IPS-20b (cell line): ENCODE results near the gene TPCN2.

Experiments used
- H3K27ac ChIP-seq: one replicate; pipeline ENCODE4 v1.5.1; 2013; ENCODE audit warnings: low read length
- H3K27me3 ChIP-seq: 2 replicates; pipeline ENCODE4 v1.6.1; 2013; ENCODE audit warnings: mild to moderate bottlenecking, low read length, inconsistent platforms; ENCODE audit not compliant: insufficient read depth
- H3K36me3 ChIP-seq: 2 replicates; pipeline ENCODE4 v1.6.1; 2013; ENCODE audit warnings: low read depth, mild to moderate bottlenecking, inconsistent platforms, low read length, moderate library complexity; ENCODE audit not compliant: insufficient read depth
- H3K4me1 ChIP-seq: 2 replicates; pipeline ENCODE4 v1.6.1; 2013; ENCODE audit warnings: mild to moderate bottlenecking, control low read depth, inconsistent platforms, low read length, moderate library complexity; ENCODE audit not compliant: insufficient read depth
- H3K4me3 ChIP-seq: 2 replicates; pipeline ENCODE4 v1.5.1; 2013; ENCODE audit warnings: mild to moderate bottlenecking, low read length, inconsistent platforms
- H3K9ac ChIP-seq: 2 replicates; pipeline ENCODE4 v1.6.1; 2013; ENCODE audit warnings: low read depth, mild to moderate bottlenecking, inconsistent platforms, low read length, moderate library complexity
- H3K9me3 ChIP-seq: 2 replicates; pipeline ENCODE4 v1.6.1; 2013; ENCODE audit warnings: mild to moderate bottlenecking, low read depth, low read length, inconsistent platforms; ENCODE audit not compliant: insufficient read depth

TPCN2 gene

DNA sequence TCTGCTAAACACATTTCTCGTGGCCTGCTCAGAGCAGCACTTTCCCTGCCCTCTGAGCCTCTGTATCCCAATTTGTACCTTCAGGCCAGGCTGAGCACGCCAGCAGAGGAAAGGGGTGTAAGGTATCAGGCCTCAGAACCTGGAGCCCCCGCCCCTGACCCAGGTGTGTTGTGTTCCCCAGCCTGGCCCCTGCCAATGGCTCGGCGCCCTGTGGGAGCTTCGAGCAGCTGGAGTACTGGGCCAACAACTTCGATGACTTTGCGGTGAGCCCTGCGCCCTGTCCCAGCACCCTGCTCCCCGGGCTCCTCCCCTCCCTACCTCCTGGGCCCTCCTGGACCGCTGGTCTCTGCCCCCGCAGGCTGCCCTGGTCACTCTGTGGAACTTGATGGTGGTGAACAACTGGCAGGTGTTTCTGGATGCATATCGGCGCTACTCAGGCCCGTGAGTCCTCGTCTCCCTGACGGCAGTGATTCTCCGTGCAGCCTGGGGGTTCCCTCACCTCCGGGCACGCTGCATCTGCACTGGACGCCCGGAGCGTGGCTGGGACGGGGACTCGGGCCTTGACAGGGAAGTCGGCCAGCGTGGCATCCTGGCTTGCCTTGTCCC lies 36.9 kb downstream of the TPCN2 start:
- Histone ChIP-seq H3K4me1 (no peaks in the 10 kb centered on the region; the same call in 1 of the 2 replicates), H3K27ac (no peak overlapping the region), H3K9me3 (no peaks in the 10 kb centered on the region), H3K9ac (no peak overlapping the region), H3K27me3 (no peaks in the 10 kb centered on the region), H3K4me3 (no peak overlapping the region), H3K36me3 (peaks cover 27% of the 10 kb centered on the region)

DNA sequence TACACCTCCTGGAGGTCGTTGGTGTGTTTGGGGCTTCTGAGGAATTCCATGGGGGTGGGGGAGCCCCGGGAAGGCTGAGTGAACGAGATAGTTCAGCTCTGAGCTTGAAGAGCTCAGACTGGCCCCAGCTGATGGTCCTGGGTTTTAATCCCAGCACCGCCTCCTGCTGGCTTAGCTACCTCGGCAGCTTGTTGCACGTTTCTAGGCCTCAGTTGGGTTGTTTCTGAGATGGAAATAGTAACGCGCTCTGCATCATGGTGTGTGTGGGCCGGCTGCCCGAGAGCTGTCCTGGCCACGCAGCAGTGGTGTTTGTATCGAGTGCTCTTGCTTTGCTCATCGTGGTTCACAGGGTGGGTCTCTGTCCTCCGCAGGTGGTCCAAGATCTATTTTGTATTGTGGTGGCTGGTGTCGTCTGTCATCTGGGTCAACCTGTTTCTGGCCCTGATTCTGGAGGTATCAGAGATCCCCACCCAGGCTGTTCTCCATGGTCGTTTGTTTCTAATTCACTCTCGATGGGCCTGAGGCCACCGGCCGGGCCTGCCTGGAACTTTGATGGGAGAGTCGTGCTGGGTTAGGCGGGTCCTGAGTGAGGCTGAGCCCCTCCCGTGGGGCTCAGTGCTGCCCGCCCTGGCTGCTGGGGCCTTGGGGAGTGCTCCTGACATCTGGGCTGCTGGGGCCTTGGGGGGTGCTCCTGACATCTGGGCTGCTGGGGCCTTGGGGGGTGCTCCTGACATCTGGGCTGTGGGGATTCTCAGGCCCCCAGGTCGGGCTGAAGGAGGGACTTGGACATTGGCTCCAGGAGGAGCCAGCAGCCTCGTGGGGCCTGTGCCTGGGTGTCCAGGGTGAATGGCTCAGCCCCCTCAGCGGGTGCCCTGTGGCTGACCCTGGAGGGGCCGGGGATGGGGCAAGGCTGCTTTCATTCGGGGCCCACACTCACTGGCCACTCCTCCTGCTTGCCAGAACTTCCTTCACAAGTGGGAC lies 37.7 kb downstream of the TPCN2 start:
- Histone ChIP-seq H3K36me3 (peaks cover 27% of the 10 kb centered on the region), H3K4me3 (no peak overlapping the region), H3K27ac (no peak overlapping the region), H3K9ac (no peak overlapping the region), H3K9me3 (no peaks in the 10 kb centered on the region), H3K4me1 (no peaks in the 10 kb centered on the region; the same call in 1 of the 2 replicates), H3K27me3 (no peaks in the 10 kb centered on the region)

DNA sequence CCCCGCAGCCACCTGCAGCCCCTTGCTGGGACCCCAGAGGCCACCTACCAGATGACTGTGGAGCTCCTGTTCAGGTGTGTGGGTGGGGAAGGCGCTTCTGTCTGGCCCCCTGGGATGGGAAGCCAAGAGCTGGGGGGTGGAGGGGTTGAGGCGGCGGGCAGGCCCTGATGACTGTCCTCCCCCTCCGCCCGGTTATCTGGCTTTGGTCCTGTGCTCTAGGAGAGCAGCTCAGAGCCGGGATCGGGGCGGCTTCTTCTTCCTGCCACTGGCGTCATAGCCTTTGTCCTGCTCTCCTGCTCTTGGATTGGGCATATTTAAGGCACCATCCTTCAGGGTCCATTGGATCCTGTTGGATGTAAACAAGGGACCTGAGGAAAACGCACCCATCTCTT lies 38.4 kb downstream of the TPCN2 start:
- H3K4me3 ChIP-seq, result no peak overlapping the region
- no peaks in the 10 kb centered on the region for H3K9me3 ChIP-seq
- no peak overlapping the region for H3K27ac ChIP-seq
- H3K4me1 ChIP-seq, result no peaks in the 10 kb centered on the region; the same call in 1 of the 2 replicates
- H3K36me3 ChIP-seq, result peaks cover 24% of the 10 kb centered on the region
- no peak overlapping the region for H3K9ac ChIP-seq
- H3K27me3 ChIP-seq, result no peaks in the 10 kb centered on the region

DNA sequence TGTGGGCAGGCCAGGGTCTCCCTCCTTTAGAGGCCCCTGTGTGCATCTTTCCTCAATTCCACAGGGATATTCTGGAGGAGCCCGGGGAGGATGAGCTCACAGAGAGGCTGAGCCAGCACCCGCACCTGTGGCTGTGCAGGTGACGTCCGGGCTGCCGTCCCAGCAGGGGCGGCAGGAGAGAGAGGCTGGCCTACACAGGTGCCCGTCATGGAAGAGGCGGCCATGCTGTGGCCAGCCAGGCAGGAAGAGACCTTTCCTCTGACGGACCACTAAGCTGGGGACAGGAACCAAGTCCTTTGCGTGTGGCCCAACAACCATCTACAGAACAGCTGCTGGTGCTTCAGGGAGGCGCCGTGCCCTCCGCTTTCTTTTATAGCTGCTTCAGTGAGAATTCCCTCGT lies 39.1 kb downstream of the TPCN2 start:
- Histone ChIP-seq H3K36me3 (peaks cover 23% of the 10 kb centered on the region), H3K9ac (no peak overlapping the region), H3K27me3 (no peaks in the 10 kb centered on the region), H3K9me3 (no peaks in the 10 kb centered on the region), H3K4me1 (no peaks in the 10 kb centered on the region; the same call in 1 of the 2 replicates), H3K4me3 (no peak overlapping the region), H3K27ac (no peak overlapping the region)

DNA sequence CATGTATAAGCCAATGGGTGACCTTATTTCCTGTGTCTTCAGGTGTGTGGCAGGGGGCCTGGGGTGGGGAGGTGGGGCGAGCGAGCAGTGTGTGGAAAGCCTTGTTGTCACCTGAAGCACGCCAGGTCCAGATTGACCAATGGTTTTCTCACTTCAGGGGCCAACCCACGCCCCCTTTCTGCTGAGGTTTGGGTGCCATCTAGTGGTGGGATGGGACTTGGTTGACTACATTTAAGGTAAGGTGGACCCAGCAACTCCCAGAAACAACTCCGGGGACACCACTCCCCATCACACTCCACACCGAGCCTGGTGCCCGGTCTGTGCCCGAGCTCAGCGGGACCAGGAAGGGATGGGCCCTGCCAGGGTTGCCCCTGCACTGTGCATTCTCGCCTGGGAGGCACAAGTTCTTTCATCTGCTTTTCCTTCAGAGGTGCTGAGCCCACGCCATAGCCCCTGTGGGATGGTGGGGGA lies 40.0 kb downstream of the TPCN2 start:
- Histone ChIP-seq H3K27me3 (no peaks in the 10 kb centered on the region), H3K36me3 (peaks cover 28% of the 10 kb centered on the region), H3K4me1 (no peaks in the 10 kb centered on the region; the same call in 1 of the 2 replicates), H3K9me3 (no peaks in the 10 kb centered on the region), H3K9ac (no peak overlapping the region), H3K4me3 (no peak overlapping the region), H3K27ac (no peak overlapping the region)

DNA sequence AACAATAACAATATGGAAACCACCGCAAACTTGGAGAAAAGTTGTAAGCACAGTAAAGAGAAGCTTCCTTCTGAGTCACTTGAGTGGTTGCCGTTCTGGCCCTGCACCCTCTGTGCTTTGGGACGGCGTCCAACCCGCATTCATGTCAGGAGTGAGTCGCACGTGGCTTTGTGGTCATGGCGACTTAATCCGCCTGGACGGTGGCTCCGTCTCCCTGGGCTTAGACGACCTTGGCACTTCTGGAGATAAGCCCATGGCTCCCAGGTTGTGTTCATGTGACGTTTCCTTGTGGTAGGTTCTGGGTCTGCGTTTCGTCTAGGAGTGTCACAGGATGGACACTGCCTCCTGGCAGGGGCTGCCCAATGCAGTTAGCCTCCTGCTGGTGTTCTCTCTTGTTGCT lies 40.5 kb downstream of the TPCN2 start:
- no peak overlapping the region for H3K4me3 ChIP-seq
- peaks cover 28% of the 10 kb centered on the region for H3K36me3 ChIP-seq
- H3K9me3 ChIP-seq, result no peaks in the 10 kb centered on the region
- no peaks in the 10 kb centered on the region for H3K27me3 ChIP-seq
- no peak overlapping the region for H3K9ac ChIP-seq
- H3K4me1 ChIP-seq, result no peaks in the 10 kb centered on the region; the same call in 1 of the 2 replicates
- no peak overlapping the region for H3K27ac ChIP-seq

DNA sequence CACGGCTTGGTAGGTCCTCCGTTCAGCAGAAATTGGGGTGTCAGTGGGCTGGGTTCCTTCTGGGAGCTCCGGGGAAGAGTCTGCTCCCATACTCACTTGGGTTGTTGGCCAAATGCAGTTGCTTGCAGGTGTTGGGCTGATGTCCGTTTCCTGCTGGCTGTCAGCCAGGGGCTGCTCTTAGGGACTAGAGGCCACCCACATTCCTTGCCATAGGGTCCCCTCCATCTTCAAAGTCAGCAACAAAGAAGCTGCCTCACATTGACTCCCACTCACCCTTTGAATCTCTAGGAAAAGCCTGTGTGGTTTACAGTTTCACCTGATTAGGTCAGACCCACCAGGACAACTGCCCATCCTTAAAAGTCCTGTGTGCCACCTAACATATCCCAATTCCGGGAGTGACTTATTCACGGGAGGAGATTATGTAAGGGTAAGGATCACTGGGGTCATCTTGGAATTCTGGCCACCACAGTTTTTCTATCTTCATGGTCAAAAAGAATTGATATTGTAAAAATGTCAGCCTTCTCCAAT lies 43.0 kb downstream of the TPCN2 start:
- Histone ChIP-seq H3K9me3 (no peaks in the 10 kb centered on the region), H3K4me3 (no peak overlapping the region), H3K27ac (no peak overlapping the region), H3K36me3 (peaks cover 28% of the 10 kb centered on the region), H3K27me3 (no peaks in the 10 kb centered on the region), H3K9ac (no peak overlapping the region), H3K4me1 (no peaks in the 10 kb centered on the region; the same call in 1 of the 2 replicates)

DNA sequence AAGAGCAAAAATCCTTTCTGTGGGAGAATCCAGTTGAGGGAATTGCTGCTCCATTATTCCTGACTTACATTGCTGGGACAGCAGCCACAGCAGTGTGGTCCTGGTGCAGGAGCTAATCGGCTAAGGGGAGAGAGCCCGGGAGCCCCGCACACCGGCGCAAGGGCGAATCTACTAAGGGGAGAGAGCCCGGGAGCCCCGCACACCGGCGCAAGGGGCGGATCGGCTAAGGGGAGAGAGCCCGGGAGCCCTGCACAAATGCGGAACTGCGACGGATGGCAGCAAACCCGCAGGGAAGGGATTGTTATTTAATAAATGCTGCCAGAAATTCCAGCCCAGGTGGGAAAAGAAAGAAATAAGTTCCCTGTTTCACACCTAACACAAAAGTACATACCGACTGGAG lies 43.5 kb downstream of the TPCN2 start:
- no peaks in the 10 kb centered on the region; the same call in 1 of the 2 replicates for H3K4me1 ChIP-seq
- H3K9me3 ChIP-seq, result no peaks in the 10 kb centered on the region
- no peak overlapping the region for H3K27ac ChIP-seq
- no peak overlapping the region for H3K4me3 ChIP-seq
- peaks cover 28% of the 10 kb centered on the region for H3K36me3 ChIP-seq
- no peaks in the 10 kb centered on the region for H3K27me3 ChIP-seq
- H3K9ac ChIP-seq, result no peak overlapping the region

DNA sequence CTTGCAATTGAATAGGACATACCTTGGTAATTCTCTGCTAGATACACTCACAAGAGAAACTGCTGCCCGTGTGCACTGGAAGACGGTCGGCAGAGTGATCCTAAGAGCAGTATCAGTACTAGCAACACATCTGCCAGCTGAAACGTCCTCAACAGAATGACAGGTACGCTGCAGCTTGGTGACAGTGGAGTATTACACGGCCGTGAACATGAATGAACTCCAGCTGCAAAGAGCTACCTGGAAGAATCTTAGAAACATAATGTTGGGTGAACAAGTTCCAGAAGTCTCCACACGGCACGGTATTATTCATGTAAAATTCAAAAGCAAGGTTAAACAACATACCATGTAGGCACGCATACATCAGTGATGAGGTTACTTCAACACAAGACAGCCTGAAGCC lies 44.4 kb downstream of the TPCN2 start:
- Histone ChIP-seq H3K9ac (no peak overlapping the region), H3K36me3 (peaks cover 26% of the 10 kb centered on the region), H3K4me1 (no peaks in the 10 kb centered on the region; the same call in 1 of the 2 replicates), H3K4me3 (no peak overlapping the region), H3K27me3 (no peaks in the 10 kb centered on the region), H3K9me3 (no peaks in the 10 kb centered on the region), H3K27ac (no peak overlapping the region)

DNA sequence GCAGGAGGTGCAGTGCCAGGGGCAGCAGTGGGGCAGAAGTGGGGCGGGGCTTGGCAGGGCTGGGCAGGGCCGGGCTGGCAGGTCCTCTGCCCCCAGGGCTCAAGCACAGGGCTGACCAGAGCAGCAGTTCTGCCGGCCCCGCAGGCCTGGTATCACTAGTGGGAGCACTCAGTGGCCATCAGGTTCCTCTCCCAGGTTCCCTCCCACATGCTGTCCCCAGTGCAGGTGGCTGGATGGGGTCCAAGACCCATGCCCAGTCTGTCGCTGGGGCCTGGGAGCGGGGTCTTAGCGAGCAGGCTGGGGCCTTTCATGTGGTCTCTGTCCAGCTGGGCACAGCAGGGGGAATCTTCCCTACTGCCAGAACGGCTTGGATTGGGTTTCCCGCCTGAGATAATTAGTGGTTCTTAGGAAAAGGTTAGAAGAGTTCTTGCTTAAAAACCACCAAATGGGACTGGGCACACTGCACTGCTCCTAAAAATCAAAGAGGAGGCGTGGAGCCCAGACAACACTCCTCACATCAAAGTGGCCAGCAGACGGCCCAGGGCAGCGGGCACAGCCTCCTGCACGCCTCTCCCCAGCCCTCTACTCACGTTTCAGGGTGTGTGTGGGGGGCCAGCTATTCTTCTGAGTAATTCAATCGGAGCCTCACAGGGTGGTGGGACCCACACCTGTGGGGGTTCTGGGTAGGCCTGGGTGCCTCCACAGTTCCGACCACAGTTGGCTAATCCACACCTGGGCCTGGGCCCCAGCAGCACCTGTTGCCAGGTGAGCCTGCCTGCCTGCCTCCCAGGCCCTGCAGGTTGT lies 45.6 kb downstream of the TPCN2 start:
- no peaks in the 10 kb centered on the region for H3K9me3 ChIP-seq
- no peak overlapping the region for H3K27ac ChIP-seq
- no peaks in the 10 kb centered on the region for H3K27me3 ChIP-seq
- H3K36me3 ChIP-seq, result peaks cover 17% of the 10 kb centered on the region
- no peak overlapping the region for H3K4me3 ChIP-seq
- H3K9ac ChIP-seq, result no peak overlapping the region
- H3K4me1 ChIP-seq, result no peaks in the 10 kb centered on the region

DNA sequence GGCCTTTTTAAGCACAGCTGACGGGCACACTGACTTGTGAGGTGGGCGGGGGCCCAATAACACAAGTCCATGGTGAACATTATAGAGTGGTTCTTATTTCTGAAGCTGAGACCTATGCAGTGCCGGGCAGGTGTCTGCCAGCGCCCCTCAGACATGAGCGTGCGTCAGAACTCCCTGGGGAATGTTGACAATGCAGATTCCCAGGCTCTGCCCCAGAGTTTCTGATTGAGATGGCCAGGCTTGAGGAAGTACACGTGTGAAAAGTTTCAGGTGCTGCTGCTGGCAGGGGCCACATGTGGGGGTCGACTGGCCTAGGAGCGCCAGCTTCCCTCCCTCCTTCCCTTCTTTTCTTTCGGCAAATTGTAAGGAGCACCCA lies 46.2 kb downstream of the TPCN2 start:
- Histone ChIP-seq H3K4me3 (no peak overlapping the region), H3K27ac (no peak overlapping the region), H3K9me3 (no peaks in the 10 kb centered on the region), H3K4me1 (no peaks in the 10 kb centered on the region), H3K9ac (no peak overlapping the region), H3K27me3 (no peaks in the 10 kb centered on the region), H3K36me3 (peaks cover 11% of the 10 kb centered on the region)
